Activated naive CD4-positive, alpha-beta T cell treated with anti-CD3 and anti-CD28 coated beads for 36 hours (primary cell): Measurements from ENCODE around the gene NR1H4. TPM values are rescaled to one million over a fixed set of nuclear protein-coding genes. Genes with fewer than 3 reads are reported as not detected.

Source experiments
- CTCF ChIA-PET: fragments of 350-600 bp; sonication (Branson Sonifier 250); formaldehyde crosslinking; loops from one replicate; lab custom pipeline; 2021; ENCODE audit warnings: antibody characterized with exemption; lab: Charles Lee
- DNase-seq: peaks from one replicate; pipeline ENCODE4 v3.0.0-alpha.2; 2020
- H3K27ac Mint-ChIP-seq: one replicate; pipeline ENCODE4 v1.8.0; 2021; ENCODE audit warnings: mild to moderate bottlenecking, mixed read lengths
- H3K27me3 Mint-ChIP-seq: one replicate; pipeline ENCODE4 v1.8.0; 2021; ENCODE audit warnings: low read depth, mixed read lengths
- H3K36me3 Mint-ChIP-seq: one replicate; pipeline ENCODE4 v1.8.0; 2021; ENCODE audit warnings: low read depth, mixed read lengths
- H3K4me1 Mint-ChIP-seq: one replicate; pipeline ENCODE4 v1.8.0; 2021; ENCODE audit warnings: low read depth, mixed read lengths
- H3K4me3 Mint-ChIP-seq: one replicate; pipeline ENCODE4 v1.8.0; 2021; ENCODE audit warnings: mild to moderate bottlenecking, moderate library complexity, mixed read lengths
- H3K9me3 Mint-ChIP-seq: one replicate; pipeline ENCODE4 v1.8.0; 2021; ENCODE audit warnings: mixed read lengths
- intact Hi-C: fragments of 100-400 bp; cut with micrococcal nuclease; formaldehyde crosslinking; loops from one replicate; pipeline ENCODE4 v1.15.1; 2023
- total RNA-seq, 2 experiments: library from RNA; stranded (reverse); gene quantifications; one replicate each; pipeline ENCODE4 v1.2.3, GENCODE V29; 2021

The NR1H4 gene
- total RNA-seq, 2 experiments from 2014 or later: not detected

GRCh38 chr12:100476013-100476751, 2.5 kb downstream of the NR1H4 start:
- no peak overlapping the region for H3K27ac Mint-ChIP-seq
- H3K27me3 Mint-ChIP-seq: peaks cover 9% of the 10 kb centered on the region
- CTCF ChIA-PET: no interaction called here
- no peaks in the 10 kb centered on the region for H3K4me1 Mint-ChIP-seq
- H3K4me3 Mint-ChIP-seq: no peak overlapping the region
- no peaks in the 10 kb centered on the region for H3K36me3 Mint-ChIP-seq
- H3K9me3 Mint-ChIP-seq: no peaks in the 10 kb centered on the region
- intact Hi-C loops: no loop called here
- DNase-seq: no peak

- H3K36me3 Mint-ChIP-seq: no peaks in the 10 kb centered on the region
These were observed 7.4 kb downstream of the NR1H4 start for GRCh38 chr12:100481021-100481420.

GRCh38 chr12:100484183-100484886, 10.7 kb downstream of the NR1H4 start:
- H3K9me3 Mint-ChIP-seq: no peaks in the 10 kb centered on the region
- no peak overlapping the region for H3K4me3 Mint-ChIP-seq
- CTCF ChIA-PET: interaction anchor here (0.5 kb wide), 1 partner anchor 42 kb away, joined by 3 read pairs; no protein-coding TSS in a partner anchor
- no peak for DNase-seq
- intact Hi-C loops: no loop called here
- no peaks in the 10 kb centered on the region for H3K4me1 Mint-ChIP-seq
- no peak overlapping the region for H3K27ac Mint-ChIP-seq
- peaks cover 8% of the 10 kb centered on the region for H3K27me3 Mint-ChIP-seq
- no peaks in the 10 kb centered on the region for H3K36me3 Mint-ChIP-seq

More at GRCh38 chr12:100481021-100481420, 7.4 kb downstream of the NR1H4 start:
- Mint-ChIP-seq H3K9me3 (no peaks in the 10 kb centered on the region), H3K27me3 (peaks cover 6% of the 10 kb centered on the region), H3K4me3 (no peak overlapping the region), H3K27ac (no peak overlapping the region), H3K4me1 (no peaks in the 10 kb centered on the region)
- CTCF ChIA-PET: interaction anchor here (0.5 kb wide), 1 partner anchor 236 kb away, joined by 3 read pairs; no protein-coding TSS in a partner anchor
- intact Hi-C loops: no loop called here
- DNase-seq: no peak

GRCh38 chr12:100484891-100485471, 11.3 kb downstream of the NR1H4 start:
- no peaks in the 10 kb centered on the region for H3K9me3 Mint-ChIP-seq
- intact Hi-C loops: no loop called here
- no peak overlapping the region for H3K27ac Mint-ChIP-seq
- H3K27me3 Mint-ChIP-seq: peaks cover 8% of the 10 kb centered on the region
- no peak for DNase-seq
- no peaks in the 10 kb centered on the region for H3K36me3 Mint-ChIP-seq
- CTCF ChIA-PET: no interaction called here
- no peak overlapping the region for H3K4me3 Mint-ChIP-seq
- no peaks in the 10 kb centered on the region for H3K4me1 Mint-ChIP-seq

- no peak for DNase-seq
- Mint-ChIP-seq H3K27me3 (peaks cover 3% of the 10 kb centered on the region), H3K4me1 (no peaks in the 10 kb centered on the region), H3K4me3 (no peak overlapping the region), H3K9me3 (no peaks in the 10 kb centered on the region), H3K36me3 (no peaks in the 10 kb centered on the region), H3K27ac (no peak overlapping the region)
- intact Hi-C loops: no loop called here
- CTCF ChIA-PET: interaction anchor here (0.9 kb wide), 1 partner anchor 17 kb away, joined by 5 read pairs; no protein-coding TSS in a partner anchor
These were observed 12.3 kb downstream of the NR1H4 start for GRCh38 chr12:100485983-100486382.

GRCh38 chr12:100489251-100489820, 15.7 kb downstream of the NR1H4 start:
- DNase-seq: no peak
- H3K4me3 Mint-ChIP-seq: no peak overlapping the region
- CTCF ChIA-PET: no interaction called here
- no peaks in the 10 kb centered on the region for H3K36me3 Mint-ChIP-seq
- H3K27ac Mint-ChIP-seq: no peak overlapping the region
- H3K27me3 Mint-ChIP-seq: peaks cover 6% of the 10 kb centered on the region
- no peaks in the 10 kb centered on the region for H3K9me3 Mint-ChIP-seq
- no peaks in the 10 kb centered on the region for H3K4me1 Mint-ChIP-seq
- intact Hi-C loops: no loop called here

GRCh38 chr12:100490056-100490455, 16.4 kb downstream of the NR1H4 start:
- CTCF ChIA-PET: no interaction called here
- Mint-ChIP-seq H3K27ac (no peak overlapping the region), H3K36me3 (no peaks in the 10 kb centered on the region), H3K9me3 (no peaks in the 10 kb centered on the region), H3K27me3 (peaks cover 6% of the 10 kb centered on the region), H3K4me3 (no peak overlapping the region), H3K4me1 (no peaks in the 10 kb centered on the region)
- intact Hi-C loops: no loop called here
- no peak for DNase-seq

GRCh38 chr12:100491104-100491503, 17.4 kb downstream of the NR1H4 start:
- Mint-ChIP-seq H3K27me3 (peaks cover 4% of the 10 kb centered on the region), H3K36me3 (no peaks in the 10 kb centered on the region), H3K4me1 (no peaks in the 10 kb centered on the region), H3K9me3 (no peaks in the 10 kb centered on the region), H3K27ac (no peak overlapping the region), H3K4me3 (no peak overlapping the region)
- DNase-seq: no peak
- CTCF ChIA-PET: no interaction called here
- intact Hi-C loops: no loop called here

- no peak overlapping the region for H3K27ac Mint-ChIP-seq
- no peaks in the 10 kb centered on the region for H3K9me3 Mint-ChIP-seq
- no peaks in the 10 kb centered on the region for H3K4me1 Mint-ChIP-seq
- DNase-seq: no peak
- CTCF ChIA-PET: no interaction called here
- intact Hi-C loops: no loop called here
- no peak overlapping the region for H3K4me3 Mint-ChIP-seq
- peaks cover 10% of the 10 kb centered on the region for H3K27me3 Mint-ChIP-seq
- no peaks in the 10 kb centered on the region for H3K36me3 Mint-ChIP-seq
These were observed 19.8 kb downstream of the NR1H4 start for GRCh38 chr12:100493396-100494012.

GRCh38 chr12:100494026-100494425, 20.4 kb downstream of the NR1H4 start:
- intact Hi-C loops: no loop called here
- no peak overlapping the region for H3K4me3 Mint-ChIP-seq
- CTCF ChIA-PET: no interaction called here

GRCh38 chr12:100494538-100494937, 20.9 kb downstream of the NR1H4 start:
- Mint-ChIP-seq H3K9me3 (no peaks in the 10 kb centered on the region), H3K4me3 (no peak overlapping the region), H3K4me1 (no peaks in the 10 kb centered on the region), H3K36me3 (no peaks in the 10 kb centered on the region), H3K27ac (no peak overlapping the region), H3K27me3 (peaks cover 10% of the 10 kb centered on the region)
- intact Hi-C loops: no loop called here
- no peak for DNase-seq
- CTCF ChIA-PET: no interaction called here

More at GRCh38 chr12:100494026-100494425, 20.4 kb downstream of the NR1H4 start:
- DNase-seq: no peak
- Mint-ChIP-seq H3K4me1 (no peaks in the 10 kb centered on the region), H3K36me3 (no peaks in the 10 kb centered on the region), H3K27ac (no peak overlapping the region), H3K9me3 (no peaks in the 10 kb centered on the region), H3K27me3 (peaks cover 10% of the 10 kb centered on the region)
